HG03378 (cell line): Measurements from ENCODE around the gene AK2.
"Not testable (repeated sequence)": the region's sequence is repeated elsewhere in the genome, so short reads cannot be mapped to it uniquely, and the experiment has no call there.

Experiments used
- ATAC-seq: cut with Tn5 transposase; IDR thresholded peaks from one replicate; pipeline ENCODE4 v1.9.1; 2021; ENCODE audit warnings: mild to moderate bottlenecking, moderate library complexity; ENCODE audit not compliant: unreplicated experiment

AK2 gene

DNA sequence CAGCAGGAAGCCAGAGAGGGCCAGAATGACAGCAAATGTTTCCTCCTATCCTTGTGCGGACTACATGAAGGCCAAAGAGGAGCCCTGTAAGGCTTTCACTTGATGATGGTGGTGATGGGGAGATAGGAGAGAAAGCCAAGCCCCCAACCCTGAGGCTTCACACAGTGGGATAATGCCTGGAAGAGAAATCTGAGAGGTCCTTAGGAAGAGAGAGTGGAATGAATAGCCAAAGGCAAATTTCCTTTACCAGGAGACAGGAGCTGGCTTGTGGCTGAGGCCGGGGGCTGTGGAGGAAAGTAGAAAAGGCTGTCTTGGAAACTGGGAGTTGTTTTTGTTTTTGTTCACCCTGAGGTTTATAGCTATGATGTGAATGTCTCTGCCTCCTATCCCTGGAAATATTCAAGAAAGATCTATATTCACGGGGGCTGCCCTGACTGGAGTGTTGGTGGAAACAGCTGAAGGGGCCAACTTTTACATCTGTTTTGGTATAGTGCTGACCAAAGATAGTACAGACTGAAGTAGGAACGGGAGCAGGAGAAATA lies 59.1 kb downstream of the AK2 start:
- no peak for ATAC-seq

DNA sequence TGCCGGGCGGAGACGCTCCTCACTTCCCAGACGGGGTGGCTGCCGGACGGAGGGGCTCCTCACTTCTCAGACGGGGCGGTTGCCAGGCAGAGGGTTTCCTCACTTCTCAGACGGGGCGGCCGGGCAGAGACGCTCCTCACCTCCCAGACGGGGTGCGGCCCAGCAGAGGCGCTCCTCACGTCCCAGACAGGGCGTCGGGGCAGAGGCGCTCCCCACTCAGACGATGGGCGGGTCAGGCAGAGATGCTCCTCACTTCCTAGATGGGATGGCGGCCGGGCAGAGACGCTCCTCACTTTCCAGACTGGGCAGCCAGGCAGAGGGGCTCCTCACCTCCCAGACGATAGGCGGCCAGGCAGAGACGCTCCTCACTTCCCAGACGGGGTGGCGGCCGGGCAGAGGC lies 61.6 kb downstream of the AK2 start:
- not testable (repeated sequence) for ATAC-seq

DNA sequence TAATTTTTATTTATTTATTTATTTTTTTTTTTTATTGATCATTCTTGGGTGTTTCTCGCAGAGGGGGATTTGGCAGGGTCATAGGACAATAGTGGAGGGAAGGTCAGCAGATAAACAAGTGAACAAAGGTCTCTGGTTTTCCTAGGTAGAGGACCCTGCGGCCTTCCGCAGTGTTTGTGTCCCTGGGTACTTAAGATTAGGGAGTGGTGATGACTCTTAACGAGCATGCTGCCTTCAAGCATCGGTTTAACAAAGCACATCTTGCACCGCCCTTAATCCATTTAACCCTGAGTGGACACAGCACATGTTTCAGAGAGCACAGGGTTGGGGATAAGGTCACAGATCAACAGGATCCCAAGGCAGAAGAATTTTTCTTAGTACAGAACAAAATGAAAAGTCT lies 63.2 kb downstream of the AK2 start:
- not testable (repeated sequence) for ATAC-seq

DNA sequence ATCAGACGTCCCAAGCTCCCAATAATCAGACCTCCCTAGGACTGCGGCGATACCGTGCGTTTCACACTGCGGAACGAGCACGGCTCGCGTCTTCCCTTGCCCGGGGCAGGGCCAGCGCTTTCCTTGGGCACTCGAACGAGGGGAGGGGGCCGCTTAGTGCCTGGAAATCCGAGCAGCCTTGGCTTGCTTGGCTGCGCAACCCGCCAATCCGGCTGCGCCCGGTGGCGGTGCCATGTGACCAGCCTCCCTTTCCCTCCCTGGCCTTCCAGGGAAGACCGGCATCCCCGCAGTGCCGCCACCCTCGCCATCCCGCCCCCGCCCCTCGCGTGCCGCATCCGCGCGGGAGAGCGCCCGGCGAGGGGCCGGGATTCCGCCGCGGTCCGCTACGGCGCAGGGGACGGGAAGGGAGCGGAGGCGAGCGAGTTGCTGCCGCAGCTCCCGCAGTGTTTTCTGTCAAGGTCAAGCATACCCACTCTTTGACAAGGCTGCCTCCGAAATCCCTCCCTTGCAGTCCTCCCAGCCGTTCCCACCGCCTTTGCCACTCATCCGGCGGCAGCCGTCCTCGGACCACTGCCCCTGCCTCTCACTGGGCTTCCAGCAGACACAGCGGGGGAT lies 63.8 kb downstream of the AK2 start:
- no peak for ATAC-seq

DNA sequence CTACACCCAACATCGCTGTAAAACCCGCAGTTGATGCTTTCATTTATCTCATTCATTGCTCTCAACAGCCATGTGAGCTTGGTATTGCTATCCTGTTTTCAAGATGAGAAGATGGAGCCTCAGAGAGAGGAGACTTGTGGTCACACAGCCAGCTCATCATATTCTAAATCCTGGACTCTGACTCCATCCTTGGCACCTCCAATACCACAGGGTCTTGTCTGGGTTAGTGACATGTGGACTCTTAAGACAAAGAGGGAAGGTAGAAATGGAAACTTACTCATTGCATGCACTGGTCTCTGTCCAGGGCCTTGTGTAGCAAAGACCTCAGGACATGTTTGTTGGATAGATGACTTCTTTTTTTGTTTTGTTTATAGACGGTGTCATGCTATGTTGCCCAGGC lies 65.1 kb downstream of the AK2 start:
- no peak for ATAC-seq

DNA sequence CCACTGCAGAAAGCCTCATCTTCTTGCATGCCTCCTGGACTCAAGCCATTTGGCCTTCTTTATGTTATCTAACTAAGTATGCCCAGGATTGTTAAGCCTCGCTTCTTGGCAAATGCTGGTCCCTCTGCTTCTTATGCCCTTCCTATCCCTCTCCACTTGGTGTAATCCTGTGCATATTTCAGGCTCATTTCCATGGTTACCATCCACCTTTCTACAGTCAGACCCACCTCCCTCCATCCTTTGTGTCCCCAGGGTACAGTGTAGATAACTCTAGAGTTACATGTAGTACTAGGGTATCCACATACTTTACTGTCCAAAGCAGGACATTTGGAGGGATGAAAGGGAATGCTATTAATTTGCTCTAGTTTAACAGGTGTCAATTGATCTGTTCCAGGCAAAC lies 65.5 kb downstream of the AK2 start:
- no peak for ATAC-seq

DNA sequence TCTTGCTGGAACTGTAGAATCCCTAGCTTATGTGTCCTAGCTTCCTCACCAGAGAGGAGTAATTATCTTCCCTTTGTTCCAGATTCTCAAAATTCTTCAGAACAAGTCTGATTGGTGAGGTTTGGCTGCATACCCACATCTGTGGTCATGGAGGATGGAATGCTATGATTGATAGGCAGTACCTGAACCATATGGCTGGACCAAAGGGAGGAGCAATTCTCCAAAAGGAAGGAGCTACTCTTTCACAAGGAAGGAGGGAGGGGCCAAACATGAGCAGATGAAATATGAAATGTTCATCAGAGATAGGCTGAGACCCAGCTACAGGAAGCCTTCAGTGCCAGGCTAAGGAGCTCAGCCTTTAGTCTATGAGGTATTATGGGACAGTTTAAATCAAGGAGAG lies 67.1 kb downstream of the AK2 start:
- ATAC-seq, result no peak

DNA sequence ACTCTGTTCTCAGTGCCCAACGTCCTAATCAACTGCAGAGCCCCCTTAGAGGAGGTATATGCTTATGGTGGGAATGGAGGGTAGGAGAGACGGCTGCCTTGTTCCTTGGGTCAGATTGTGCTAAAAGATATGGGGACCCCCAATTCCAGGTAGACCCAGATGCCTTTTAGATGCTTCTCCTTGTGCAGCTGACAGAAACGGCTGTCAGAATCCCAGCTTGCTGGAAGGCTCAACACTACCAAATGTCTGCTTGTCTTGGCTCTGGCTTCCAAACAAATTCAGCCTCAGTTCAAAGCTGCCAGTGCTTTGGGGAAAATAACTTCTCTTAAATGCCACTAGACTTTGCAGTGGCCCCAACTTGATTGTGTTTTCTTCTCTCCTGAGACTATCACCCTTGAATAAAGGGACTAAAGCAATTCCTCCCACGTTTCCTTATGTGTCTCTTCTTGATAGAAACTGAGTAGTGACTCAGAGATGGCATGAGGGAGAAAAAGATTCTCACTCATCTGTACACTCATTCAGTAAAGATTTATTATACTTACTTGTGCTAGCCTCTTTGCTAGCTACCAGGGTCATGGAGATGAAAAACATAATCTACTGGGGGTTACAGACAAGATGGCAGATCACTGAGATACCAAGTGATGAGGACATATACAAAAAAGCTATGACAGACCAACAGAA lies 68.7 kb downstream of the AK2 start:
- ATAC-seq, result no peak

DNA sequence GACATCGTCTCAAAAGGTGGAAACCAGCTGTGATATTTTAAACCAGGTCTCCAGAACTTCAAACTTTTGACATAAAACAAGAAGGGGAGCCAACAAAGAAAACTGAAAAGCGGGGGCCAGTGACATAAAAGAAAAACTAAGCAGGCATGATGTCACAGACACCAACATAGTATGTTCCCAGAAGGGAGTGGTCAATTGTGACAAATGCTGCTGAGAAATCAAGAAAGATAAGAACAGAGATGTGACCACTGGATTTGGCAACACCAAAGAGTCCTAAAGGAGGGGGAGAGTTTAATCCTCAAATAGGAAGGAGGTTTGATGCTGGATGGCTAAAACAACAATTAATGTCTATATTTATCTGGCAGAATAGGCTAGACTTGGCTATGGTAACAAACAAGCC lies 69.8 kb downstream of the AK2 start:
- ATAC-seq, result no peak

DNA sequence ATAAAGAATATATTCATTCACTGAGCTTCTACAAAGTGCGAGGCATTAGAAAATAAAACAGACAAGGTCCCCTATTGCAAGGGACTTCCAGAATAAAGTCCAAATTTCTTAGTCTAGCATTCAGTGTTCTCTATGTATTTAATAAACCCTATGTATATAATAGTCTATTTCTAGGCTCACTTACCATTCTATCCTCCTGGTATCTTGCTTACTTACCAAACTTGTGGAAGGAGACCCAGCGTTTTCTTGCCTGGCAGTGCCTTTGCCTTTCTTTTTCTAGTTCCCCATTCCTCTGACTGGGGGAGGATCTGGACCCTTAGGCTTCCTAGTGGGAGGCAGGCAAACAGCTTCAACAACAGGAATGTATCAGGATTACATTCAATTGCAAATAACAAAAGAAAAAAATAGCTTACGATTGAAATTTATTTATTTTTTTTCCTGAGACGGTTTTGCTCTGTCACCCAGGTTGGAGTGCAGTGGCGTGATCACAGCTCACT lies 71.4 kb downstream of the AK2 start:
- no peak for ATAC-seq

DNA sequence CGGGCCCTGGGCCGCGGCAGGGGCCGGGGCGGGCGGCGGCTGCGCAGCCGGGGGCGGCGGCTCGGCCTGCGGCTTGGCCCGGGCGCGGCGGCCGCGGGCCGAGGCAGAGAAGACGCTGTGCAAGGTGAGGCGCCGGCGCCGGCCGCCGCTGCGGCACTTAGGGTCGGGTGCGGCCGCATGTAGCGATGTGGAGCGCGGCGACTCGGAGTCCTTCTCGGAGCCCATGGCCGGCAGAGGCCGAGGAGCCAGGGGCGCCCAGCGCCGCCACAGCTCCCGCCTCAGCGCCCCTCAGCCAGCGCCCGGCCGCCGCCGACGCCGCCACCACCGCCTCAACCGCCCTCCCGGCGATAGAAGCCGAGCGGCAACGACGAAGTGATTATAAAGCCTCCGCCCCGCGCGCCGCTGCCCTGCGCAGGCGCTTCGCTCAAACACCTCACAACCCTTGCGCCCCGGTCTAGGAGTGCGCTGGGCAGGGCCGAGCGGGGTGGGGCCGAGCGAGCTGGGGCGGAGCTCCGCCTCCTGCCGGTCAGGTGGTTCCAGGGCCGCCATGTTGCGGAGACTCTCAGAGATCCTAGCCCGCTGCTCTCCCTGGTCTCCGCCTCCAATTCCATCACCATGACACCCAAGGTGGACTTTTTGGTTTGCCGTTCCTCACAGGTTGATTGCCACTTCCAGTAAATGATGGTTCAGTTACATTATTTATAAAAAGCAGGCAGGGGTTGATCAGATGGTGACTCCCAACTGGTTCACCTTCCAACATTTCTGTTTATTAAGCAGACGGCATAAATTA lies 72.0 kb downstream of the AK2 start, which contains the start of gene RNF19B:
Gene RNF19B, minus strand, starts transcription at position 349 of the 790 bp plus-strand sequence. Its CDS starts 124 bp downstream, at position 225.
- ATAC-seq, result peak; percentile 73

DNA sequence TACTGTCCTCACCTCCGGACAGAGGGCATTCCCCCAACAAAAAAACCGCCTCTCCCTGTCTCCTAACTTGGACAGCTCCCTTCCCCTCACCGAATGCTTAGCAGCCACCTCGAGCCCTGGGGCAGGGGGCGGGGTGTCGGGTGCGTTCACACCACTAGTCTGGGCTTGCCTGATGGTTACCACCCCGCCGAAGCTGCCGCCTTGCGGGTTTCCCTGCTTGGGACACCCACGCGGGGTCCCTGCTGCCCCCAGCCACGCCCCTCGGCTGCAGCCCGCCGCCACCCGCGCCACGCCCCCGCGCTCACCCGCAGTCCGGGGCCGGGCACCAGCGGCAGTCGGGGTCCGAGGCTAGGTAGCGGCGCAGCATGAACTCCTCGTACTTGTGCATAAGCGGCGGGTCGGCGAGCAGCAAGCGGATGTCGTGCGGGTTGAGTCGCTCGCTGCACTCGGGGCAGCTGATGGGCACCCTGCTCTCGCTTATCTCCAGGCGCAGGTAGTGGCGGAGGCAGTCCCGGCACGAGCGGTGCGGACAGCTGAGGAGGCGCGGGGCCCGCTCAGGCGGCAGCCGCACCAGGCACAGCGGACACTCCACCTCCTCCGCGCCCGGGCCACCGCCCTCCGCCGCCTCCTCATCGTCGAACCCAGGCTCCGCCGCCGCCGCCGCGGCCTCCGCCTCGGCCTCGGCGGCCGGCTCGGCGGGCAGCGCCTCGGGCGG lies 72.8 kb downstream of the AK2 start:
- ATAC-seq, result no peak

DNA sequence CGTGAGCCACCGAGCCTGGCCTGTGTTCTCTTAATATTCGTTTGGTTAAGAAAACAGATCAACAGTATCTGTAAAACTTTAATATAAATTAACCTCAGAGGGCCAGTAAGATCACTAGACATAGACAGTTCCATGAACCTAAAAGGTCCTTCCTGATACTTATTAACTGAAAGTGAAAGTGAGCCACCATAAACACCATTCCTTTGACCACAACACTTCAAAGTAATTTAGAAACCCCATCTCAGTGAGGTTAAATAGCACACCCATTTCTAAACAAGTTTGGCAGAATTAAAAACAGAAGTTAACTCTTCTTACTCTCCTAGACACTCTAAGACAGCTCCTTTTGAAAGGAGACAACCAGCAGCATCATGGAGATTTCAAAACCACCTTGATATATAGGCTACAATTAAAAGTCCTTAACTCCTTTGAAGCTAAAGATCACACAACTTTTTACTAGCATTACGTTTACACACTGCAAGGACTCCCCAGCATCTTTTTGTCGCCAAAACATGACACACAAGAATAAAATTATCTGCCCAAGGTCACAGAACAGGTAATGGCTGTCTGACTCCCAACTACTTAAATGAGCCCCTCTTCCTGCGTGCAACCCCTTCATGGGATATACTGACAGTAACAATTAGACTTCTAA lies 74.3 kb downstream of the AK2 start:
- ATAC-seq, result peak; percentile 35

DNA sequence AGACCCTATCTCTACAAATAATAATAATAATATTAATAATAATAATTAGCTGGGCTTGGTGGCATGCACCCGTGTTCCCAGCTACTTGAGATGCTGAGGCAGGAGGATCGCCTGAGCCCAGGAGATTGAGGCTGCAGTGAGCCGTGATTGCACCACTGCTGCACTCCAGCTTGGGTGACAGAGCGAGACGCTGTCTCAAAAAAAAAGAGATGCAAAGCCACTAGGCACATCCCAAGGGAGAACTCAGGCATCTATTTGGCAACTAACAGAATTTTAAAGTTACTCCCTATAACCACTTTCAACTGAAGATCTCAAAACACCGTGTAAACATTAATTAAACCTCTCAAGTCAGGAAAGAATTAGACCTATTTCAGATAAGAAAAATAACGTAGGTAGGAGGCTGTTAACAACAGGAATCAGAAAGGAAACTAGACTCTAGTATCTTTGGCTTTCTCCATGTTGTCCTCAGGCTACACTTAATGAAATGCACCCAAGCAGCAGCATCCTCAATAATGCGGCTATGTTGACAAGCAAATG lies 75.8 kb downstream of the AK2 start:
- no peak for ATAC-seq

DNA sequence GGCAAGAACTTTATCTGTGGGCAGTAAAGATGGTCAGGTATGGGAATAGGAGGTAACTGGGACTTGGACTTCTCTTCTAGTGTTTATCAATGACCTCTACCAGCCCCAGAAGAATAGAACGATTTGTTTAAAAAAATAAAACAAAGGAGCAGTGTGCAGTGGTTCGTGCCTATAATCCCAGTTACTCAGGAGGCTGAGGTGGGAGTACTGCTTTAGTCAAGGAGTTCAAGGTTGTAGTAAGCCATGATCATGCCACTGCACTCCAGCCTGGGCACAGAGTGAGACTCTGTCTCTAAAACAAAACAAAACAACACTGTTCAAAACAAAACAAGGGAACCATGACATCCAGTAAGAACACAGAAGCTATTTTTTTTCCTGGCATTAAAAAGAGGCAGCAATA lies 76.3 kb downstream of the AK2 start:
- no peak for ATAC-seq

DNA sequence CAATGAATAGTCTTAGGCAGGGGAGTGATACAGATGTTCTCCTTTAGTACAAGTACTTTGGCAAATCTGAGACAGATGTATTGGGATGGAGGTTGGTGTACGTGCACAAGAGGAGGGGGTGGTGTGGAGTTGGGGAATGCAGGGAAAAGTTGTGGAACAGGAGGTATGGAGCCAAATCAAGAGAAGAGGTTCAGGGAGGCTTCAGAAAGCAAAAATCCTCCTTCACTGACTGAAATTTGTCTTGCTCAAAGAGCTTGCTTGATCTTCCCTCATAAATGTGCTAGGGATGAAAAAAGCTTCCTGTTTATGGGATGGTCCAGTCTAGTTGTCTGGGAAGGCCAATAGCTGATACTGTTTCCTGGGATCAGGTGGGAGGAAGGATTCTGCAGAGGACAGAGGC lies 77.9 kb downstream of the AK2 start:
- ATAC-seq, result no peak
